Lower lobe of right lung (tissue), 2 donors: ENCODE data around the gene ST3GAL5. TPM values are rescaled to one million over a fixed set of nuclear protein-coding genes. Genes with fewer than 3 reads are reported as not detected.

Experiments used
- ATAC-seq, 2 donors: fragments of 200-7000 bp; cut with Tn5 transposase; one replicate each; pipeline ENCODE4 v1.9.1; 2020 to 2022; ENCODE audit warnings: mild to moderate bottlenecking in 2 of 2, moderate library complexity in 2 of 2
- DNase-seq: peaks from one replicate; pipeline ENCODE4 v3.0.0-alpha.2; 2020
- H3K27ac ChIP-seq: fragments of 200-600 bp; one replicate; pipeline ENCODE4 v1.8.0; 2022
- H3K27me3 ChIP-seq: fragments of 200-600 bp; one replicate; pipeline ENCODE4 v1.8.0; 2022; ENCODE audit warnings: low read depth
- H3K36me3 ChIP-seq: fragments of 200-600 bp; one replicate; pipeline ENCODE4 v1.8.0; 2022; ENCODE audit warnings: mild to moderate bottlenecking
- H3K4me1 ChIP-seq: fragments of 200-600 bp; one replicate; pipeline ENCODE4 v1.8.0; 2022
- H3K4me3 ChIP-seq: fragments of 200-600 bp; one replicate; pipeline ENCODE4 v1.8.0; 2022; ENCODE audit warnings: mild to moderate bottlenecking
- H3K9me3 ChIP-seq: fragments of 200-600 bp; one replicate; pipeline ENCODE4 v1.8.0; 2022
- intact Hi-C: fragments of 100-400 bp; cut with DNase I; formaldehyde crosslinking; loops from one replicate; pipeline ENCODE4 v1.11.0; 2022
- total RNA-seq: library from RNA; stranded (reverse); fragmentation: NEBNext Ultra II Directional; extraction: Animal tissue kit (Norgen Biotek cat#: 25700); gene quantifications from one replicate; pipeline ENCODE4 v1.2.1, GENCODE V29; 2021
- TF ChIP-seq, protein P1 (sequence below): fragments of 200-600 bp; IDR thresholded peaks from one replicate; pipeline ENCODE4 v1.8.0; 2022; ENCODE audit warnings: antibody characterized with exemption, mild to moderate bottlenecking
- donor health status: DM: no; HTN: yes; CAD: no; lungs with severe emphysema.

Gene ST3GAL5
- total RNA-seq, 1 donor from 2014 or later: 72.4 TPM

DNA sequence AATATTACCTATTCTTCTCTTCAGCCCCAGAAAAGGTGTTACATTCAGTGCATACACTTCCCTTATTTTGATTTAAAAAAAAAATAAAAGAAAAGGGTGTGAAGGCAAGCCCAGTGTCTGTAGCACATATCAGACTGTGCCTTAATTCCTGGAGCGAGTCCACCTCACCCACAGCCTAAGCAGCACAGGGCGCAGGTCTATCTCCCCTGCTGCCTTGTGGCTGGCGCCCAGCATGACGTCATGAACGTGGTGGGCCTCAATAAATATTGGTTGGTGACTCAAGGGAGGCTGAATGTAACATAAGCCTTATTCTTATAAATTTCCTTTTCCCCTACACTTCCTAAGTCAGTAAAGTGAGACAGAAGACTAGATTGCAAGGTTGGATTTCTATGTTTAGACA, 26.4 kb downstream of the ST3GAL5 start:
- no peaks in the 10 kb centered on the region for H3K9me3 ChIP-seq
- no peak overlapping the region for H3K27ac ChIP-seq
- ATAC-seq: no peak
- TF ChIP-seq, protein P1, sequence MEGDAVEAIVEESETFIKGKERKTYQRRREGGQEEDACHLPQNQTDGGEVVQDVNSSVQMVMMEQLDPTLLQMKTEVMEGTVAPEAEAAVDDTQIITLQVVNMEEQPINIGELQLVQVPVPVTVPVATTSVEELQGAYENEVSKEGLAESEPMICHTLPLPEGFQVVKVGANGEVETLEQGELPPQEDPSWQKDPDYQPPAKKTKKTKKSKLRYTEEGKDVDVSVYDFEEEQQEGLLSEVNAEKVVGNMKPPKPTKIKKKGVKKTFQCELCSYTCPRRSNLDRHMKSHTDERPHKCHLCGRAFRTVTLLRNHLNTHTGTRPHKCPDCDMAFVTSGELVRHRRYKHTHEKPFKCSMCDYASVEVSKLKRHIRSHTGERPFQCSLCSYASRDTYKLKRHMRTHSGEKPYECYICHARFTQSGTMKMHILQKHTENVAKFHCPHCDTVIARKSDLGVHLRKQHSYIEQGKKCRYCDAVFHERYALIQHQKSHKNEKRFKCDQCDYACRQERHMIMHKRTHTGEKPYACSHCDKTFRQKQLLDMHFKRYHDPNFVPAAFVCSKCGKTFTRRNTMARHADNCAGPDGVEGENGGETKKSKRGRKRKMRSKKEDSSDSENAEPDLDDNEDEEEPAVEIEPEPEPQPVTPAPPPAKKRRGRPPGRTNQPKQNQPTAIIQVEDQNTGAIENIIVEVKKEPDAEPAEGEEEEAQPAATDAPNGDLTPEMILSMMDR: no peak
- peaks cover 9% of the 10 kb centered on the region for H3K4me1 ChIP-seq
- no peak for DNase-seq
- H3K36me3 ChIP-seq: peaks cover 51% of the 10 kb centered on the region
- no peaks in the 10 kb centered on the region for H3K27me3 ChIP-seq
- H3K4me3 ChIP-seq: no peak overlapping the region
- intact Hi-C loops: no loop called here

DNA sequence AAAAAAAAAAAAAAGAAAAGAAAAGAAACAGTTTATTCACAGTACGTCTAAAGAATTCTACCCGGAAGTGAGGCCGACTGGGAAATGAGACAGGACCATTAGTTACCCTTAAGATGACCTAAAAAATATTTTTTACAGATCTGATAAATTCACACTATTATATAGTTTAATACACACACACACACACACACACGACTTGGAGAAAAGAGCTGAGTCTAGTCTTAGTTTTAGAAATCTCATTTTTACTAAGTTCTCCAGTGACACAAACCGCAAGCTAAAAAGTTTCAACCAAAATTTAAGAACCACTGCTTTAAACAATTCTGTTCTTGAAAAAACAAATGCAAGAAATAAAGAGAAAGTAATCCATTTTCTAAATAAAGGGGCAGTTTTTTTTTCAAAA, 27.1 kb downstream of the ST3GAL5 start:
- intact Hi-C loops: no loop called here
- H3K27ac ChIP-seq: no peak overlapping the region
- DNase-seq: no peak
- no peak for ATAC-seq
- TF ChIP-seq, protein P1: no peak
- H3K27me3 ChIP-seq: no peaks in the 10 kb centered on the region
- peaks cover 9% of the 10 kb centered on the region for H3K4me1 ChIP-seq
- H3K36me3 ChIP-seq: peaks cover 52% of the 10 kb centered on the region
- H3K4me3 ChIP-seq: no peak overlapping the region
- H3K9me3 ChIP-seq: no peaks in the 10 kb centered on the region

DNA sequence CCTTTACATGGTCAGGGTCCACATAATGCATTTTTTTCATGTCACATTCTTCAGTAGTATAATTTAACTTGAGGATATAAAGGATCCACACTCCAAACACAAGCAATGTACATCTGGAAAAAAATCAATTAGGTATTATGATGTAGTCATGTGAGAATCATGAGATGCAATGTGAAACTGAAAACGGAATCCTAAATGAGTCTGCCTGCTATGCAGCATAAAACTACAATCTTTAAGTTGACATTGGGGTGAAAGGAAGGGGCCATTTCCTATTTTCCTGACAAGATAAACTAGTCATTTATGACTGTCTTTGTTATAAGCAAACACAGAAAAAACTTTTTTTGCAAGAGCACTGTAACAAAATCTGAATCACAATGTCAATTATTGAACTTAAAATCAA, 27.6 kb downstream of the ST3GAL5 start:
- Histone ChIP-seq H3K27me3 (no peaks in the 10 kb centered on the region), H3K36me3 (peaks cover 52% of the 10 kb centered on the region), H3K27ac (no peak overlapping the region), H3K4me1 (peaks cover 9% of the 10 kb centered on the region), H3K4me3 (no peak overlapping the region), H3K9me3 (no peaks in the 10 kb centered on the region)
- intact Hi-C loops: no loop called here
- DNase-seq (no peak), ATAC-seq (no peak)
- TF ChIP-seq, protein P1: no peak

DNA sequence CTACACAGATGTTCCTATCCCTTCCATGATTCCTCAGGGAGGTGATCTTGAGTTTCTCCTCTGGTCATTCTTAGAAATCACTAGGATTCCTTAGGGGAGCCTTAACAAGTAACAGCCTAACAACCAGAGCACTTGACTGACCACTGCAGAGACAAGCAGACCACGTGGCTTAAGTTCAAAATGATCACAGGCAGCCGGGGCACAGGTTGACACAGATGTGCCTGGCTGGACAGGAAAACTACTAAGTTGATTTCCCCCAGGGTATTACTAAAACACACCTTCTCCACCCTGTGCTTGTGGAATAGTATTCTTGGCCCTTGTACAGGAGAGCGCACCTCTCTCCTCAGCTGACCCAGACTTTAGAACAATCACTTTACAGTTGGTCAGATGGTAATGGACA, 29.9 kb downstream of the ST3GAL5 start:
- H3K9me3 ChIP-seq: no peaks in the 10 kb centered on the region
- peaks cover 11% of the 10 kb centered on the region for H3K4me1 ChIP-seq
- peaks cover 57% of the 10 kb centered on the region for H3K36me3 ChIP-seq
- H3K27ac ChIP-seq: no peak overlapping the region
- ATAC-seq (no peak), DNase-seq (no peak)
- TF ChIP-seq, protein P1: no peak
- no peaks in the 10 kb centered on the region for H3K27me3 ChIP-seq
- H3K4me3 ChIP-seq: no peak overlapping the region
- intact Hi-C loops: no loop called here

DNA sequence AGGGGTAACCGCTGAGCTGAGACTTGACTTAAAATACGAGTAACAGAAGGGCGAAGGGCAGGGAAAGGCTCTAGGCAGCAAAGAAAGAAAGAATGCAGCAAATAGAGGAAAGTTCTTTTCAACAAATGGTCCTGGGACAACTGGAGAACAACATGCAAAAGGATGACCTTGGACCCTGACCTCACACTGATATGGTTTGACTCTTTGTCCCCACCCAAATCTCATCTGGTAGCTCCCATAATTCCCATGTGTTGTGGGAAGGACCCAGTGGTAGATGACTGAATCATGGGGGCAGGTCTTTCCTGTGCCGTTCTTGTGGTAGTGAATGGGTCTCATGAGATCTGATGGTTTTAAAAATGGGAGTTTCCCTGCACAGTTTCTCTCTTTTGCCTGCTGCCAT, 33.9 kb downstream of the ST3GAL5 start:
- intact Hi-C loops: no loop called here
- H3K36me3 ChIP-seq: peaks cover 69% of the 10 kb centered on the region
- no peaks in the 10 kb centered on the region for H3K9me3 ChIP-seq
- DNase-seq: no peak
- H3K27ac ChIP-seq: peak overlapping the region; percentile 82
- no peak for ATAC-seq
- H3K4me3 ChIP-seq: no peak overlapping the region
- TF ChIP-seq, protein P1: no peak
- H3K27me3 ChIP-seq: no peaks in the 10 kb centered on the region
- peaks cover 13% of the 10 kb centered on the region for H3K4me1 ChIP-seq

DNA sequence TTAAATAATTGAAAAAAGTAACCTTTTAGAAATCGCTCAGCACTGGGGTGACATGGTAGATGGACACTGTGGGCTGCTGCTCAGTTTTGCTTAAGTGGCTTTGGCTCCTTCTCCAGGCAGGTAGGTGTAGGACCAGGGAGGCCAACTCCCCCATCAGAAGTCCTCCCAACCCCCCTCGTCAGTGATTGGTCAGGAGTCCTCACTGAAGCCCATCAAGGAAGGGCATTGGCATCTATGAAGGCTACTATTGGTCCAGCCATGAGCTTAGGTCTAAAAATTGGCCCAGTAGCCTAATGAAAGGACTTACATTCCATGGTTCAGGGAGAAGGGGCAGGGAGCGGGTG, 34.7 kb downstream of the ST3GAL5 start:
- DNase-seq (no peak), ATAC-seq (peak in 1 of 2 donors; percentile 44)
- Histone ChIP-seq H3K36me3 (peaks cover 65% of the 10 kb centered on the region), H3K9me3 (no peaks in the 10 kb centered on the region), H3K27ac (peak overlapping the region; percentile 82), H3K4me3 (peak overlapping the region; percentile 20), H3K4me1 (peaks cover 13% of the 10 kb centered on the region), H3K27me3 (no peaks in the 10 kb centered on the region)
- TF ChIP-seq, protein P1: no peak
- intact Hi-C loops: no loop called here
